ENCODE measurements around the gene NES.

The NES gene

GRCh38 chr1:156664767-156665411, 12.3 kb downstream of the NES start:
- DNase-seq (ENCODE audit: low read depth in 4 of 4, low spot score in 1 of 4), result no peak

- no peak for DNase-seq (ENCODE audit: low read depth in 4 of 4, low spot score in 1 of 4)
Measured at GRCh38 chr1:156664046-156664766, 13.0 kb downstream of the NES start.

- DNase-seq (ENCODE audit: low read depth in 4 of 4, low spot score in 1 of 4), result no peak
Measured at GRCh38 chr1:156663178-156663577, 14.0 kb downstream of the NES start.

- no peak for DNase-seq (ENCODE audit: low read depth in 4 of 4, low spot score in 1 of 4)
Measured at GRCh38 chr1:156662800-156663055, 14.5 kb downstream of the NES start.

GRCh38 chr1:156662005-156662799, 15.0 kb downstream of the NES start:
- DNase-seq (ENCODE audit: low read depth in 4 of 4, low spot score in 1 of 4), result no peak

- no peak for DNase-seq (ENCODE audit: low read depth in 4 of 4, low spot score in 1 of 4)
Measured at GRCh38 chr1:156660752-156661112, 16.5 kb downstream of the NES start.

GRCh38 chr1:156659988-156660751, 17.0 kb downstream of the NES start:
- DNase-seq (ENCODE audit: low read depth in 4 of 4, low spot score in 1 of 4), result peak; percentile 83 to 95 (median 90)

- no peak for DNase-seq (ENCODE audit: low read depth in 4 of 4, low spot score in 1 of 4)
Measured at GRCh38 chr1:156659661-156659987, 17.6 kb downstream of the NES start.

- DNase-seq (ENCODE audit: low read depth in 4 of 4, low spot score in 1 of 4), result no peak
Measured at GRCh38 chr1:156658945-156659574, 18.1 kb downstream of the NES start.

GRCh38 chr1:156658496-156658895, 18.7 kb downstream of the NES start:
- DNase-seq (ENCODE audit: low read depth in 4 of 4, low spot score in 1 of 4), result no peak

GRCh38 chr1:156657741-156658319, 19.4 kb downstream of the NES start:
- DNase-seq (ENCODE audit: low read depth in 4 of 4, low spot score in 1 of 4), result no peak

- DNase-seq (ENCODE audit: low read depth in 4 of 4, low spot score in 1 of 4), result peak; percentile 60 to 76 (median 66)
Measured at GRCh38 chr1:156656806-156657740, 20.1 kb downstream of the NES start.

GRCh38 chr1:156655904-156656516, 21.2 kb downstream of the NES start:
- no peak for DNase-seq (ENCODE audit: low read depth in 4 of 4, low spot score in 1 of 4)

GRCh38 chr1:156655151-156655903, 21.9 kb downstream of the NES start:
- DNase-seq (ENCODE audit: low read depth in 4 of 4, low spot score in 1 of 4), result no peak

- no peak for DNase-seq (ENCODE audit: low read depth in 4 of 4, low spot score in 1 of 4)
Measured at GRCh38 chr1:156654700-156655099, 22.5 kb downstream of the NES start.

GRCh38 chr1:156652992-156653355, 24.2 kb downstream of the NES start:
- no peak for DNase-seq (ENCODE audit: low read depth in 4 of 4, low spot score in 1 of 4)

GRCh38 chr1:156652131-156652991, 24.8 kb downstream of the NES start:
- no peak for DNase-seq (ENCODE audit: low read depth in 4 of 4, low spot score in 1 of 4)

GRCh38 chr1:156648951-156649350, 28.3 kb downstream of the NES start:
- no peak for DNase-seq (ENCODE audit: low read depth in 4 of 4, low spot score in 1 of 4)

Measured in stimulated activated CD4-positive, alpha-beta T cell treated with anti-CD3 and anti-CD28 coated beads, Interleukin-1b, Interleukin-23, amount 100 ng/mL, for 24 hours (primary cell).